GM18519 (cell line): ENCODE results near the gene GABRG3.
"Not testable (repeated sequence)": the region's sequence is repeated elsewhere in the genome, so short reads cannot be mapped to it uniquely, and the experiment has no call there.

Experiments used
- ATAC-seq: cut with Tn5 transposase; IDR thresholded peaks from one replicate; pipeline ENCODE4 v1.9.1; 2021; ENCODE audit warnings: mild to moderate bottlenecking, moderate library complexity; ENCODE audit not compliant: unreplicated experiment, low FRiP score

The GABRG3 gene

GRCh38 chr15:27166917-27167316, 195.9 kb downstream of the GABRG3 start:
- ATAC-seq: no peak

- ATAC-seq: no peak
Observed at GRCh38 chr15:27167738-27168137, 196.8 kb downstream of the GABRG3 start.

- no peak for ATAC-seq
Observed at GRCh38 chr15:27170851-27171250, 199.9 kb downstream of the GABRG3 start.

GRCh38 chr15:27172821-27173220, 201.8 kb downstream of the GABRG3 start:
- no peak for ATAC-seq

GRCh38 chr15:27175472-27176153, 204.6 kb downstream of the GABRG3 start:
- no peak for ATAC-seq

- ATAC-seq: no peak
Observed at GRCh38 chr15:27176785-27177406, 205.9 kb downstream of the GABRG3 start.

- ATAC-seq: no peak
Observed at GRCh38 chr15:27179789-27180188, 208.8 kb downstream of the GABRG3 start.

GRCh38 chr15:27182561-27183110, 211.7 kb downstream of the GABRG3 start:
- no peak for ATAC-seq

GRCh38 chr15:27183201-27183600, 212.2 kb downstream of the GABRG3 start:
- no peak for ATAC-seq

- not testable (repeated sequence) for ATAC-seq
Observed at GRCh38 chr15:27191515-27191914, 220.5 kb downstream of the GABRG3 start.

GRCh38 chr15:27196691-27197090, 225.7 kb downstream of the GABRG3 start:
- ATAC-seq: no peak

GRCh38 chr15:27201425-27201824, 230.4 kb downstream of the GABRG3 start:
- no peak for ATAC-seq

- no peak for ATAC-seq
Observed at GRCh38 chr15:27210176-27210575, 239.2 kb downstream of the GABRG3 start.

- no peak for ATAC-seq
Observed at GRCh38 chr15:27214032-27214431, 243.1 kb downstream of the GABRG3 start.

GRCh38 chr15:27214961-27215360, 244.0 kb downstream of the GABRG3 start:
- no peak for ATAC-seq

- ATAC-seq: no peak
Observed at GRCh38 chr15:27218426-27218825, 247.4 kb downstream of the GABRG3 start.

GRCh38 chr15:27219636-27220035, 248.7 kb downstream of the GABRG3 start:
- no peak for ATAC-seq

GRCh38 chr15:27220199-27220598, 249.2 kb downstream of the GABRG3 start:
- no peak for ATAC-seq

GRCh38 chr15:27222479-27222878, 251.5 kb downstream of the GABRG3 start:
- ATAC-seq: no peak

GRCh38 chr15:27223179-27223578, 252.2 kb downstream of the GABRG3 start:
- no peak for ATAC-seq

- no peak for ATAC-seq
Observed at GRCh38 chr15:27231811-27232210, 260.8 kb downstream of the GABRG3 start.

GRCh38 chr15:27232876-27233275, 261.9 kb downstream of the GABRG3 start:
- no peak for ATAC-seq
